GM04504 (cell line): ENCODE measurements around the gene NAV3.

Experiments used
- DNase-seq: peaks from one replicate; pipeline ENCODE4 v3.0.0-alpha.2; 2012; ENCODE audit warnings: low read depth

Gene NAV3

GRCh38 chr12:78118486-78118885 lies 287.8 kb downstream of the NAV3 start:
- DNase-seq, result no peak

- no peak for DNase-seq
Measured at GRCh38 chr12:78119351-78119918, 288.7 kb downstream of the NAV3 start.

- DNase-seq, result no peak
Measured at GRCh38 chr12:78120306-78120705, 289.6 kb downstream of the NAV3 start.

- no peak for DNase-seq
Measured at GRCh38 chr12:78120866-78121560, 290.3 kb downstream of the NAV3 start.

GRCh38 chr12:78121969-78122610 lies 291.4 kb downstream of the NAV3 start:
- DNase-seq, result no peak

GRCh38 chr12:78128211-78128610 lies 297.5 kb downstream of the NAV3 start:
- DNase-seq, result no peak

GRCh38 chr12:78143717-78144116 lies 313.0 kb downstream of the NAV3 start:
- no peak for DNase-seq

GRCh38 chr12:78145398-78145797 lies 314.7 kb downstream of the NAV3 start:
- no peak for DNase-seq

GRCh38 chr12:78146365-78146772 lies 315.7 kb downstream of the NAV3 start:
- DNase-seq, result peak; percentile 1

GRCh38 chr12:78149459-78149858 lies 318.8 kb downstream of the NAV3 start:
- DNase-seq, result no peak

- DNase-seq, result no peak
Measured at GRCh38 chr12:78155546-78155945, 324.9 kb downstream of the NAV3 start.

- no peak for DNase-seq
Measured at GRCh38 chr12:78156751-78157150, 326.1 kb downstream of the NAV3 start.

- DNase-seq, result no peak
Measured at GRCh38 chr12:78157199-78157598, 326.5 kb downstream of the NAV3 start.

- DNase-seq, result no peak
Measured at GRCh38 chr12:78164154-78164553, 333.5 kb downstream of the NAV3 start.

GRCh38 chr12:78167510-78167909 lies 336.8 kb downstream of the NAV3 start:
- no peak for DNase-seq

- no peak for DNase-seq
Measured at GRCh38 chr12:78171061-78171460, 340.4 kb downstream of the NAV3 start.

- DNase-seq, result no peak
Measured at GRCh38 chr12:78176643-78177042, 345.9 kb downstream of the NAV3 start.

- no peak for DNase-seq
Measured at GRCh38 chr12:78177298-78177697, 346.6 kb downstream of the NAV3 start.

- DNase-seq, result no peak
Measured at GRCh38 chr12:78179346-78179745, 348.7 kb downstream of the NAV3 start.

- DNase-seq, result no peak
Measured at GRCh38 chr12:78181544-78182162, 351.0 kb downstream of the NAV3 start.

- no peak for DNase-seq
Measured at GRCh38 chr12:78183824-78184223, 353.1 kb downstream of the NAV3 start.

GRCh38 chr12:78185109-78185508 lies 354.4 kb downstream of the NAV3 start:
- DNase-seq, result no peak

GRCh38 chr12:78185651-78186050 lies 355.0 kb downstream of the NAV3 start:
- no peak for DNase-seq
